NCI-H2196 treated with DMSO at 0.1 percent for 48 hours (cell line): ENCODE results near the gene CMIP.

Experiments
- DNase-seq: peaks from one replicate; lab custom pipeline; 2025; ENCODE audit not compliant: unreplicated experiment; lab: John Stamatoyannopoulos, UW

The CMIP gene

GRCh38 chr16:81492965-81493754, 48.6 kb downstream of the CMIP start:
- no peak for DNase-seq

GRCh38 chr16:81493755-81494433, 49.3 kb downstream of the CMIP start:
- DNase-seq: no peak

- no peak for DNase-seq
Measured at GRCh38 chr16:81494434-81494806, 49.8 kb downstream of the CMIP start.

- DNase-seq: no peak
Measured at GRCh38 chr16:81494888-81495287, 50.3 kb downstream of the CMIP start.

- DNase-seq: no peak
Measured at GRCh38 chr16:81495321-81496234, 51.0 kb downstream of the CMIP start.

- no peak for DNase-seq
Measured at GRCh38 chr16:81496321-81496720, 51.7 kb downstream of the CMIP start.

- DNase-seq: no peak
Measured at GRCh38 chr16:81496742-81497141, 52.1 kb downstream of the CMIP start.

- no peak for DNase-seq
Measured at GRCh38 chr16:81497690-81498089, 53.1 kb downstream of the CMIP start.

GRCh38 chr16:81498351-81498750, 53.7 kb downstream of the CMIP start:
- no peak for DNase-seq

- DNase-seq: no peak
Measured at GRCh38 chr16:81499576-81500380, 55.2 kb downstream of the CMIP start.

GRCh38 chr16:81500833-81501521, 56.4 kb downstream of the CMIP start:
- DNase-seq: no peak

- DNase-seq: no peak
Measured at GRCh38 chr16:81502396-81503070, 57.9 kb downstream of the CMIP start.

GRCh38 chr16:81505011-81505661, 60.5 kb downstream of the CMIP start:
- DNase-seq: no peak

- DNase-seq: no peak
Measured at GRCh38 chr16:81509404-81509803, 64.8 kb downstream of the CMIP start.

GRCh38 chr16:81510016-81510415, 65.4 kb downstream of the CMIP start:
- no peak for DNase-seq

- DNase-seq: no peak
Measured at GRCh38 chr16:81511371-81511770, 66.8 kb downstream of the CMIP start.

GRCh38 chr16:81513204-81514040, 68.8 kb downstream of the CMIP start:
- DNase-seq: no peak

GRCh38 chr16:81514041-81514559, 69.5 kb downstream of the CMIP start:
- no peak for DNase-seq
